SK-N-SH treated with all-trans-retinoic acid at 6 μM for 48 hours (cell line): Measurements from ENCODE around the gene DDX46.

Experiments
- ATAC-seq: fragments of 200-7000 bp; cut with Tn5 transposase; 3 replicates; pipeline ENCODE4 v1.9.1; 2020; ENCODE audit warnings: mild to moderate bottlenecking, moderate library complexity
- ARNTL ChIP-seq: fragments of 450-650 bp; formaldehyde crosslinking; IDR thresholded peaks from 2 replicates; pipeline ENCODE4 v1.5.0; 2020; ENCODE audit warnings: low read depth, mild to moderate bottlenecking, moderate library complexity, borderline replicate concordance
- BACH2 ChIP-seq: fragments of 250-450 bp; sonication (Bioruptor Pico); IDR thresholded peaks from 2 replicates; pipeline ENCODE4 v1.9.0; 2021; ENCODE audit warnings: mild to moderate bottlenecking, borderline replicate concordance
- CSDC2 ChIP-seq: fragments of 250-450 bp; sonication (Bioruptor Pico); IDR thresholded peaks from 2 replicates; pipeline ENCODE4 v1.5.0; 2020; ENCODE audit warnings: mild to moderate bottlenecking, moderate library complexity
- GLIS3 ChIP-seq: fragments of 250-450 bp; sonication (Bioruptor Pico); IDR thresholded peaks from 2 replicates; pipeline ENCODE4 v1.5.0; 2020; ENCODE audit warnings: mild to moderate bottlenecking, moderate library complexity
- ISL1 ChIP-seq: fragments of 250-450 bp; sonication (Bioruptor Pico); IDR thresholded peaks from 2 replicates; pipeline ENCODE4 v2.1.2; 2022; ENCODE audit warnings: mild to moderate bottlenecking, moderate library complexity
- PPARA ChIP-seq: fragments of 250-450 bp; sonication (Bioruptor Pico); IDR thresholded peaks from 2 replicates; pipeline ENCODE4 v1.5.0; 2020; ENCODE audit warnings: mild to moderate bottlenecking, borderline replicate concordance
- RARB ChIP-seq: fragments of 250-450 bp; sonication (Bioruptor Pico); IDR thresholded peaks from 2 replicates; pipeline ENCODE4 v1.8.0; 2021; ENCODE audit warnings: mild to moderate bottlenecking, moderate library complexity
- SNAI2 ChIP-seq: fragments of 250-450 bp; sonication (Bioruptor Pico); IDR thresholded peaks from 2 replicates; pipeline ENCODE4 v1.5.0; 2020; ENCODE audit warnings: mild to moderate bottlenecking, moderate library complexity
- TCF4 ChIP-seq: fragments of 250-450 bp; sonication (Bioruptor Pico); IDR thresholded peaks from 2 replicates; pipeline ENCODE4 v1.8.0; 2021; ENCODE audit warnings: mild to moderate bottlenecking, moderate library complexity, borderline replicate concordance
- TOX ChIP-seq: fragments of 250-450 bp; sonication (Bioruptor Pico); IDR thresholded peaks from 2 replicates; pipeline ENCODE4 v1.8.0; 2021; ENCODE audit warnings: mild to moderate bottlenecking, moderate library complexity, borderline replicate concordance
- ZC3H10 ChIP-seq: fragments of 250-450 bp; sonication (Bioruptor Pico); IDR thresholded peaks from 2 replicates; pipeline ENCODE4 v1.5.1; 2021; ENCODE audit warnings: mild to moderate bottlenecking, moderate library complexity
- ZFP3 ChIP-seq: fragments of 250-450 bp; sonication (Bioruptor Pico); IDR thresholded peaks from 2 replicates; pipeline ENCODE4 v1.5.0; 2020; ENCODE audit warnings: mild to moderate bottlenecking, moderate library complexity
- ZFP30 ChIP-seq: fragments of 450-650 bp; formaldehyde crosslinking; IDR thresholded peaks from 2 replicates; pipeline ENCODE4 v1.5.0; 2022; ENCODE audit warnings: mild to moderate bottlenecking, moderate library complexity
- ZNF565 ChIP-seq: fragments of 450-650 bp; formaldehyde crosslinking; conservative IDR thresholded peaks from 2 replicates; pipeline ENCODE4 v1.5.0; 2020; ENCODE audit warnings: low read depth, mild to moderate bottlenecking, moderate library complexity
- ZNF70 ChIP-seq: fragments of 450-650 bp; formaldehyde crosslinking; IDR thresholded peaks from 2 replicates; pipeline ENCODE4 v1.5.0; 2020; ENCODE audit warnings: mild to moderate bottlenecking, moderate library complexity
- ZNF8 ChIP-seq: fragments of 450-650 bp; formaldehyde crosslinking; IDR thresholded peaks from 2 replicates; pipeline ENCODE4 v1.5.0; 2020; ENCODE audit warnings: mild to moderate bottlenecking, moderate library complexity
- TF ChIP-seq, protein P1 (sequence below): fragments of 250-450 bp; sonication (Bioruptor Pico); IDR thresholded peaks from 2 replicates; pipeline ENCODE4 v1.5.1; 2020; ENCODE audit warnings: low read depth, mild to moderate bottlenecking, moderate library complexity
- TF ChIP-seq, protein P2 (sequence below): fragments of 250-450 bp; sonication (Bioruptor Pico); IDR thresholded peaks from 2 replicates; pipeline ENCODE4 v1.8.0; 2020; ENCODE audit warnings: mild to moderate bottlenecking, moderate library complexity, borderline replicate concordance
- TF ChIP-seq, protein P3 (sequence below): fragments of 250-450 bp; sonication (Bioruptor Pico); IDR thresholded peaks from 2 replicates; pipeline ENCODE4 v1.5.1; 2021; ENCODE audit warnings: mild to moderate bottlenecking, moderate library complexity
- TF ChIP-seq, protein P4 (sequence below): fragments of 250-450 bp; sonication (Bioruptor Pico); IDR thresholded peaks from 2 replicates; pipeline ENCODE4 v1.5.0; 2020; ENCODE audit warnings: mild to moderate bottlenecking, moderate library complexity
- TF ChIP-seq, protein P5 (sequence below): fragments of 250-450 bp; sonication (Bioruptor Pico); IDR thresholded peaks from 2 replicates; pipeline ENCODE4 v1.8.0; 2021; ENCODE audit warnings: low read depth, mild to moderate bottlenecking, moderate library complexity, borderline replicate concordance

Gene DDX46

DNA sequence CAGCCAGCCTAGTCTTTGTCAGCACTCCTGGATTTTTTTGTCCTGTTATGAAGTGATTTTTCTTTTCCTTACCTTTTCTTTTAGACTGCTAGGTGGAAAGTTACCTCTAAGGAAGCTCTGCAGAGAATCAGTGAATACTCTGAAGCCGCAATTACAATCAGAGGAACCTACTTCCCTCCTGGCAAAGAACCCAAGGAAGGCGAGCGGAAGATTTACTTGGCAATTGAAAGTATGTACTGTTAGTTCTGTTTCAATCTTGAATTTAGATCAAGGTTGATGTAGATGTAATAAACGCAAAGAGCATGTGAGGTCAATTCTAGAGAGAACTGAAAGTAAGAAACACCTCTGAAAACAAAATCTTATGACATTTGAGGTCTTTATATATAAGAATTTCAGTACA, 60.2 kb downstream of the DDX46 start:
- no peak for ATAC-seq
- TF ChIP-seq BACH2 (CRISPR knock-in tag) (no peak), ISL1 (CRISPR knock-in tag) (no peak), PPARA (no peak), RARB (no peak), GLIS3 (CRISPR knock-in tag) (no peak), ZFP30 (CRISPR knock-in tag) (no peak), ZC3H10 (CRISPR knock-in tag) (no peak), ZNF70 (CRISPR knock-in tag) (no peak), CSDC2 (CRISPR knock-in tag) (no peak), ZNF565 (no peak), SNAI2 (CRISPR knock-in tag) (no peak), TCF4 (CRISPR knock-in tag) (no peak), ZFP3 (CRISPR knock-in tag) (no peak), ZNF8 (CRISPR knock-in tag) (no peak)
- TF ChIP-seq, protein P1, sequence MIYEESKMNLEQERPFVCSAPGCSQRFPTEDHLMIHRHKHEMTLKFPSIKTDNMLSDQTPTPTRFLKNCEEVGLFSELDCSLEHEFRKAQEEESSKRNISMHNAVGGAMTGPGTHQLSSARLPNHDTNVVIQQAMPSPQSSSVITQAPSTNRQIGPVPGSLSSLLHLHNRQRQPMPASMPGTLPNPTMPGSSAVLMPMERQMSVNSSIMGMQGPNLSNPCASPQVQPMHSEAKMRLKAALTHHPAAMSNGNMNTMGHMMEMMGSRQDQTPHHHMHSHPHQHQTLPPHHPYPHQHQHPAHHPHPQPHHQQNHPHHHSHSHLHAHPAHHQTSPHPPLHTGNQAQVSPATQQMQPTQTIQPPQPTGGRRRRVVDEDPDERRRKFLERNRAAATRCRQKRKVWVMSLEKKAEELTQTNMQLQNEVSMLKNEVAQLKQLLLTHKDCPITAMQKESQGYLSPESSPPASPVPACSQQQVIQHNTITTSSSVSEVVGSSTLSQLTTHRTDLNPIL (CRISPR knock-in tag), result no peak
- TF ChIP-seq, protein P2, sequence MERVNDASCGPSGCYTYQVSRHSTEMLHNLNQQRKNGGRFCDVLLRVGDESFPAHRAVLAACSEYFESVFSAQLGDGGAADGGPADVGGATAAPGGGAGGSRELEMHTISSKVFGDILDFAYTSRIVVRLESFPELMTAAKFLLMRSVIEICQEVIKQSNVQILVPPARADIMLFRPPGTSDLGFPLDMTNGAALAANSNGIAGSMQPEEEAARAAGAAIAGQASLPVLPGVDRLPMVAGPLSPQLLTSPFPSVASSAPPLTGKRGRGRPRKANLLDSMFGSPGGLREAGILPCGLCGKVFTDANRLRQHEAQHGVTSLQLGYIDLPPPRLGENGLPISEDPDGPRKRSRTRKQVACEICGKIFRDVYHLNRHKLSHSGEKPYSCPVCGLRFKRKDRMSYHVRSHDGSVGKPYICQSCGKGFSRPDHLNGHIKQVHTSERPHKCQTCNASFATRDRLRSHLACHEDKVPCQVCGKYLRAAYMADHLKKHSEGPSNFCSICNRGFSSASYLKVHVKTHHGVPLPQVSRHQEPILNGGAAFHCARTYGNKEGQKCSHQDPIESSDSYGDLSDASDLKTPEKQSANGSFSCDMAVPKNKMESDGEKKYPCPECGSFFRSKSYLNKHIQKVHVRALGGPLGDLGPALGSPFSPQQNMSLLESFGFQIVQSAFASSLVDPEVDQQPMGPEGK (CRISPR knock-in tag), result no peak
- TF ChIP-seq, protein P3, sequence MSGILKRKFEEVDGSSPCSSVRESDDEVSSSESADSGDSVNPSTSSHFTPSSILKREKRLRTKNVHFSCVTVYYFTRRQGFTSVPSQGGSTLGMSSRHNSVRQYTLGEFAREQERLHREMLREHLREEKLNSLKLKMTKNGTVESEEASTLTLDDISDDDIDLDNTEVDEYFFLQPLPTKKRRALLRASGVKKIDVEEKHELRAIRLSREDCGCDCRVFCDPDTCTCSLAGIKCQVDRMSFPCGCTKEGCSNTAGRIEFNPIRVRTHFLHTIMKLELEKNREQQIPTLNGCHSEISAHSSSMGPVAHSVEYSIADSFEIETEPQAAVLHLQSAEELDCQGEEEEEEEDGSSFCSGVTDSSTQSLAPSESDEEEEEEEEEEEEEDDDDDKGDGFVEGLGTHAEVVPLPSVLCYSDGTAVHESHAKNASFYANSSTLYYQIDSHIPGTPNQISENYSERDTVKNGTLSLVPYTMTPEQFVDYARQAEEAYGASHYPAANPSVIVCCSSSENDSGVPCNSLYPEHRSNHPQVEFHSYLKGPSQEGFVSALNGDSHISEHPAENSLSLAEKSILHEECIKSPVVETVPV (CRISPR knock-in tag), result no peak
- TF ChIP-seq, protein P4, sequence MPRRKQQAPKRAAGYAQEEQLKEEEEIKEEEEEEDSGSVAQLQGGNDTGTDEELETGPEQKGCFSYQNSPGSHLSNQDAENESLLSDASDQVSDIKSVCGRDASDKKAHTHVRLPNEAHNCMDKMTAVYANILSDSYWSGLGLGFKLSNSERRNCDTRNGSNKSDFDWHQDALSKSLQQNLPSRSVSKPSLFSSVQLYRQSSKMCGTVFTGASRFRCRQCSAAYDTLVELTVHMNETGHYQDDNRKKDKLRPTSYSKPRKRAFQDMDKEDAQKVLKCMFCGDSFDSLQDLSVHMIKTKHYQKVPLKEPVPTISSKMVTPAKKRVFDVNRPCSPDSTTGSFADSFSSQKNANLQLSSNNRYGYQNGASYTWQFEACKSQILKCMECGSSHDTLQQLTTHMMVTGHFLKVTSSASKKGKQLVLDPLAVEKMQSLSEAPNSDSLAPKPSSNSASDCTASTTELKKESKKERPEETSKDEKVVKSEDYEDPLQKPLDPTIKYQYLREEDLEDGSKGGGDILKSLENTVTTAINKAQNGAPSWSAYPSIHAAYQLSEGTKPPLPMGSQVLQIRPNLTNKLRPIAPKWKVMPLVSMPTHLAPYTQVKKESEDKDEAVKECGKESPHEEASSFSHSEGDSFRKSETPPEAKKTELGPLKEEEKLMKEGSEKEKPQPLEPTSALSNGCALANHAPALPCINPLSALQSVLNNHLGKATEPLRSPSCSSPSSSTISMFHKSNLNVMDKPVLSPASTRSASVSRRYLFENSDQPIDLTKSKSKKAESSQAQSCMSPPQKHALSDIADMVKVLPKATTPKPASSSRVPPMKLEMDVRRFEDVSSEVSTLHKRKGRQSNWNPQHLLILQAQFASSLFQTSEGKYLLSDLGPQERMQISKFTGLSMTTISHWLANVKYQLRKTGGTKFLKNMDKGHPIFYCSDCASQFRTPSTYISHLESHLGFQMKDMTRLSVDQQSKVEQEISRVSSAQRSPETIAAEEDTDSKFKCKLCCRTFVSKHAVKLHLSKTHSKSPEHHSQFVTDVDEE, result no peak

DNA sequence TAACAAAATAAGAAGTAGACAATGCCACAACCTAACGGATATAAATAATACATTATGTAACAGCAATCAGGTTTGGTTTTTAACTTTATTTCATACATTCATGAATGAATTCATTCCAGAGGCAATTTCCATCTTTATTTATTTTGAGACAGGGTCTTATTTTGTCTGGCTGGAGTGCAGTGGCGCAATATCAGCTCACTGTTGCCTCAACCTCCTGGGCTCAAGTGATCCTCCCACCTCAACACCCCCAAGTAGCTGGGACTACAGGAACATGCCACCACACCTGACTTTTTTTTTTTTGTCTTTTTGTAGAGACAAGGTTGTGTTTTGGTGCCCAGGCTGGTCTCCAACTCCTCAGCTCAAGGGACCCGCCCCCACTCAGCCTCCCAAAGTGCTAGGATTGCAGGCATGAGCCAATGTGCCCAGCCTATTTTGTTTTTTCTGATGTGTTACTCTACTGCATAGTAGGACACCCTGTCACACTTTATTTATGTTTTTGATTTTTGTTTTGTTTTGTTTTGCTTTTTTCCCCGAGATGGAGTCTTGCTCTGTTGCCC, 60.9 kb downstream of the DDX46 start:
- TF ChIP-seq PPARA (no peak), SNAI2 (CRISPR knock-in tag) (no peak), ZFP30 (CRISPR knock-in tag) (no peak), ARNTL (CRISPR knock-in tag) (no peak), TOX (no peak)
- TF ChIP-seq, protein P4, result no peak
- TF ChIP-seq, protein P2 (CRISPR knock-in tag), result no peak
- TF ChIP-seq, protein P5, sequence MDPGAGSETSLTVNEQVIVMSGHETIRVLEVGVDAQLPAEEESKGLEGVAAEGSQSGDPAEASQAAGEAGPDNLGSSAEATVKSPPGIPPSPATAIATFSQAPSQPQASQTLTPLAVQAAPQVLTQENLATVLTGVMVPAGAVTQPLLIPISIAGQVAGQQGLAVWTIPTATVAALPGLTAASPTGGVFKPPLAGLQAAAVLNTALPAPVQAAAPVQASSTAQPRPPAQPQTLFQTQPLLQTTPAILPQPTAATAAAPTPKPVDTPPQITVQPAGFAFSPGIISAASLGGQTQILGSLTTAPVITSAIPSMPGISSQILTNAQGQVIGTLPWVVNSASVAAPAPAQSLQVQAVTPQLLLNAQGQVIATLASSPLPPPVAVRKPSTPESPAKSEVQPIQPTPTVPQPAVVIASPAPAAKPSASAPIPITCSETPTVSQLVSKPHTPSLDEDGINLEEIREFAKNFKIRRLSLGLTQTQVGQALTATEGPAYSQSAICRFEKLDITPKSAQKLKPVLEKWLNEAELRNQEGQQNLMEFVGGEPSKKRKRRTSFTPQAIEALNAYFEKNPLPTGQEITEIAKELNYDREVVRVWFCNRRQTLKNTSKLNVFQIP (CRISPR knock-in tag), result no peak
- no peak for ATAC-seq
